AG08395 (cell line): Measurements from ENCODE around the gene TMEM18.
A peak's percentile ranks its signal among the peaks of the same experiment; 100 is the strongest.
"Not testable (repeated sequence)": the region's sequence is repeated elsewhere in the genome, so short reads cannot be mapped to it uniquely, and the experiment has no call there.

Source experiments
- DNase-seq: peaks from one replicate; pipeline ENCODE4 v3.0.0; 2012; ENCODE audit warnings: mixed read lengths, low spot score

The TMEM18 gene

GRCh38 chr2:693606-694005 is 16.4 kb upstream of the TMEM18 start:
- DNase-seq: no peak

DNA sequence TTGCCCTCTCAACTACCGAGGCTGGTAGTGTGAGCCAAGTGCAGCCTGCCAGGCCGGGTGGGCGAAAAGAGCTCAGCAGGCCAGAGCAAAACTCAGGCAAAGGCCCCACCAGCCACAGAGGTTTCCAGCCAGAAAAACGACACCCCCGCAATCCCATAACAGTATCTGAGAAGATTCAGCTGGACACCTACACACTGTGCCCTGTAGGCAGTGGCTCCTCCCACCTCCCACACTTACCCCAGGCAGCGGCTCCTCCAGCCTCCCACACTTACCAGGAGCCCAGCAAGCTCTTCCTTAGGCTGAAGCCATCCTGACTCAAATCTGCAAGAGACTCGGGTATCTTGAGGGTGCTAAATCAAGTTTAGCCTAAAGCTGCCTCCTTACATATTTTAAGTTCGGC is 15.6 kb upstream of the TMEM18 start:
- no peak for DNase-seq

- DNase-seq: no peak
These were observed 14.9 kb upstream of the TMEM18 start for GRCh38 chr2:691821-692761.

GRCh38 chr2:690799-691198 is 13.6 kb upstream of the TMEM18 start:
- DNase-seq: no peak

GRCh38 chr2:689877-690510 is 12.8 kb upstream of the TMEM18 start:
- no peak for DNase-seq

DNA sequence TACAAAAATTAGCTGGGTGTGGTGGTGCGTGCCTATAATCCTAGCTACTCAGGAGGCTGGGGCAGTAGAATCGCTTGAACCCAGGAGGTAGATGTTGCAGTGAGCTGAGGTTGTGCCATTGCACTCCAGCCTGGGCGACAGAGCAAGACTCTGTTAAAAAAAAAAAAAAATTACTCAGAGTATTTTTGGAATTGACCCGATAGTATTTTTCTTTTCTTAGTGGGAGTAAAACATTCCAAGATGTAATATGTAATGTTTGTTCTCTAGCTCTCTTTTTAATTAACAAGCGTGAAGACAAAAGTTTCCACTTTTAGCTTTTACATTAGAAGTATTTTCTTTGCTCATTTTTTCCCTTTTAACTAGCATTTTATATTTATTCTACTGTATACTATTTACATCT is 12.0 kb upstream of the TMEM18 start:
- no peak for DNase-seq

GRCh38 chr2:688504-689076 is 11.4 kb upstream of the TMEM18 start:
- DNase-seq: no peak

DNA sequence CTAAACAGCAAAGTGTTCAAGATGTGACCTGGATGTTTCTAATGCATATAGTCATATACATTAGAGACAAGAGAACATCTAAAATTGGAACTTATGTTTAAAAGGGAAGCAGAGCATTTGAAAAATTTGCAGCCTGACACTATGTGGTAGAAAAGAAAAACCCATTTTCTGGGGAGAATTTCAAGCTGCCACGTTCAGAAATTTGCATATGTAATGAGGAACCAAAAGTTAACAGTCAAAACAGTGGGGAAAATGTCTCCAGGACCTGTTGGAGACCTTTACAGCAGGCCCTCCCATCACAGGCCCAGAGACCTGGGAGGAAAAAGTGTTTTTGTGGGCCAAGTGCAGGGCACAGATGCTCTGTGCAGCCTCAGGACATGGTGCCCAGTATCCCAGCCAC is 8.2 kb upstream of the TMEM18 start:
- DNase-seq: no peak

- not testable (repeated sequence) for DNase-seq
These were observed 7.7 kb upstream of the TMEM18 start for GRCh38 chr2:684913-685312.

- no peak for DNase-seq
These were observed 5.0 kb upstream of the TMEM18 start for GRCh38 chr2:682226-682625.

- DNase-seq: no peak
These were observed 4.1 kb upstream of the TMEM18 start for GRCh38 chr2:681312-681711.

DNA sequence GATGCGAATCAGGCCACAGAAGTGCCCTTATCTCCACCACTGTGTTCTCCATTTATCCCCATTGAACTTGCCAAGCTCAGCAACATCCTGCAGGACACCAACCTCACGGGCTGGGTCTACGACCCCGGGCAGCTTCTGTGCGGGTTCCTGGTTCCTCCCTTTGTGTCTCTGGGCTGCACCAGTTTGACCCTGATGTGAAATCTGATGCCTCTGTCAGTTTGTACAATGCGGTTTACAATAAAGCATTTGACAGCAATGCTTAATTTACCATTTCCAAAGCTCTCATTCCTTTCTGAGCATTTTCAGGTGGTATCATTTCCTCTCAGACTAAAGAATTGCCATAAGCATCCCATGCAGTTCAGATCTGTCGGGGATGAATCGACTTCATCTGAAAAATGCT is 3.3 kb upstream of the TMEM18 start:
- no peak for DNase-seq

DNA sequence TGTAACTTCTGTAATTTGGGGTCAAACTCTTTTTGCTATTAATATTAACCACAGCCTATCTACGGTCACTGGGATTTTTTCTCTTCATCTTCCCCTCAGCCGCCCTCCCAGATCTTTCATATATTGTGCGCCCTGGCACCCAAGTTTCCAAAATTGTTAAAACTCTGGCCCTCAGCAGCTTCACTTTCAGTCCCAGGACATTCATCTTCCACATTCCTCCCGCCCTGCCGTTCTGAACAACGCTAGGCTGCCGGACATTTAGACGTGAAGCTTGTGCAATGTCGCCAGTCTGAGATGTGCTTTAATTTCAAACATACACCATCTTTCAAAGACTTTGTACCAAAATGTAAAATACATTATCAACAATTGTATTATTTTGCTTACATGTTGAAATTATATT is 1.8 kb upstream of the TMEM18 start:
- DNase-seq: no peak

GRCh38 chr2:677959-678550 is 849 bp upstream of the TMEM18 start:
- DNase-seq: no peak

- DNase-seq: peak; percentile 98
These were observed 555 bp downstream of the TMEM18 start for GRCh38 chr2:676647-677055.

- DNase-seq: peak; percentile 64
These were observed 1.1 kb downstream of the TMEM18 start for GRCh38 chr2:675982-676646.

DNA sequence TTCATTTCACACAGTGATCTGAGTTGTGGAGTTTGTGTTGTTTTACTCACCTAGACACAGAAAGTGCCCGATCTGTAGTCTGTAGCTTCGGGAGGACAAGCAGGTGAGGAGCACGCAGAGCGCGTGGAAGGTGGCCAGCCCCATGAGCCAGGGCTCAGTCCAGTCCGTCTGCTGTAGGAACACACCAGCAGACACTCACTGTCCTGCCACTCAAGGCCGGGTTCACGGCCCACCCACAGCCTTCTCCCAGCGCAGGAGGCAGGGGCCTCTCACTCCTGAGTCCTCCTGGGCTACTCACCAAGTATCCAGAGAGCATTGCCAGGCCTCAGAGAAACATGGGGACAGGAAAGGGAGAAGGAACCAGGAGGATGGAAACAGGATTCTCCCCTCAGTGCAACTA is 1.7 kb downstream of the TMEM18 start:
- DNase-seq: peak; percentile 8

GRCh38 chr2:675051-675450 is 2.2 kb downstream of the TMEM18 start:
- no peak for DNase-seq

DNA sequence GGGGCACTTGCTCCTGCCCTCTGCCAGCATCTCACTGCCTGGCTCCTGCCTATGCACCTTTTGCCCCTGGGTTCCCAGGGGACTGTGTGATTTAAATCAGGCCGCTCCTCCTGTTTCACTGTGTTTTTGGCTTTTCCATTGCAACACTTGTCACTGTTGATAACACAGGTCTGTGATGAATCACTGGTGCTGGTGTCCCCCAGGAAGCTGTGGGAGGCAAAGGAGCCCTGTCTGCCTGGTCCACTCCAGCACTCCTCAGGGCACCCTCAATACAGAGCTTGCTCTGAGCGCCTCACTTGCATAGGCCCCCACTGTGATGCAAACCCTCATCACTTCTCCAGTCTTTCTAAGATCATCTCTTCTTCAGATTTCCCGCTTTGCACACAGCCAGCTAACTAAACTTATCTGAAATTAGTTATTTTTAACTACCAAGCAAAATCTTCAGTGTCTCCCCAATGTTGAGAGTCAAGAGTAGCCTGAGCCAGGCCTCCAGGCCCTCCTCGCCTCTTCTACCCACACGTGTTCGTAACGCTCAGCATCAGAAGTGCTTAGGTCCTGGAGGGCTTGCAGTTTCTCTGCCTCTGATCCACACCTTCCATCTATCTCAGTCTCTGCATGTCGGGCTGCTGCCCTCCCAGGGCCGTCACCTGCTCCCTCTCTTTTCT is 2.8 kb downstream of the TMEM18 start:
- DNase-seq: no peak

DNA sequence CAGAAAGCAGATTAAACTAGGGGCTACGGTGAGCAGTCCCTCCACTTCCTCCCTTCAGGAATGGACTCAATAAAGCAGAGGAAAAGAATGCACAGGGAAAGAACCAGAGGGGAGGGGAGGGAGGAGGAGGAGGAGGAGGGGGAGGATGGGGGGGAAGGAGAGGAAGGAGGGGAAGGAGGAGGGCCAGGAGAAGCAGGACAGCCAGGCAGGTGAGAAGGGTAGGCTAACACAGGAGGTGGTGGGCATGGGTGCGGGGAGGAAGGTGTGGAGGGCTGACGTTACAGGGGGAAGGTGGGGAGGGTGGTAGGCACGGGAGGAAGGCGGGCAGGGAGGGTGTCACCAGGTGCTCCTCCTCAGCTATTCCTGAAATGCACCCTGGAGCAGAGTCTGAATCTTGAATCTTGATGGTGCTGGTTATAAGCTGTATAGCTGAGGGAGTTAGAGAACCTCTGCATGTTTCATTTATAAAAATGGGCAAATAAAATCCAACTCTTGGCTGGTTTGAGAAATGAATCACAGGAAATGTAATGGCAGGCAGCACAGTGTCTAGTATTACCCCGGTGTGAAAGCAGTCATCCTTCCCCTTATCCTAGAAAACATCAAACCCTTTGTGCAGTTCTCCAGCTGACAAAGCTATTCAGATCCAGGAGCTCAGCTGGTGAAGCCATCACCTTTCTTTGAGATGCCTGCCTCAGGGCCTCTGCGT is 3.4 kb downstream of the TMEM18 start:
- DNase-seq: peak; percentile 38

GRCh38 chr2:673016-673415 is 4.2 kb downstream of the TMEM18 start:
- DNase-seq: no peak
